Testis (tissue), 2 donors: ENCODE measurements around the gene AMOTL1.
A peak's percentile ranks its signal among the peaks of the same experiment; 100 is the strongest.

Source experiments
- CTCF ChIP-seq, 3 experiments: fragments of 450-650 bp in 2 of 3; fragments of 200-600 bp in 1 of 3; sonication (generic) in 1 of 3; IDR thresholded peaks; one replicate each; pipeline ENCODE4 v1.5.1; 2016 to 2019; ENCODE audit warnings: antibody characterized with exemption in 3 of 3, mild to moderate bottlenecking in 2 of 3, moderate library complexity in 1 of 3
- POLR2A ChIP-seq: fragments of 450-650 bp; IDR thresholded peaks from one replicate; pipeline ENCODE4 v1.6.1; 2017; ENCODE audit warnings: antibody characterized with exemption, mild to moderate bottlenecking, moderate library complexity

- TF ChIP-seq CTCF (IDR thresholded peaks at IDR 0.05) (peak; percentile 22 to 50 (median 34)), POLR2A (no peak)
These were observed 27.0 kb upstream of the AMOTL1 start for GRCh38 chr11:94741022-94741679.
